Stomach (tissue), 4 donors: Measurements from ENCODE around the gene CAPS.
A peak's percentile ranks its signal among the peaks of the same experiment; 100 is the strongest.

Experiments
- CTCF ChIP-seq, 7 experiments: fragments of 450-650 bp in 4 of 7; fragments of 200-600 bp in 3 of 7; sonication (generic) in 3 of 7; IDR thresholded peaks; one replicate each; pipeline ENCODE4 v1.5.1; 2016 to 2019; ENCODE audit warnings: antibody characterized with exemption in 7 of 7, control low read depth in 2 of 7, mild to moderate bottlenecking in 1 of 7
- EP300 ChIP-seq: sonication (generic); formaldehyde crosslinking; IDR thresholded peaks from one replicate; pipeline ENCODE4 v1.6.1; 2017; ENCODE audit warnings: antibody characterized with exemption
- POLR2A ChIP-seq, 4 donors: fragments of 450-650 bp; IDR thresholded peaks; one replicate each; pipeline ENCODE4 v1.6.1; 2016; ENCODE audit warnings: antibody characterized with exemption in 4 of 4, control low read depth in 2 of 4, mild to moderate bottlenecking in 1 of 4, moderate library complexity in 1 of 4

GRCh38 chr19:5864725-5865486 is 49.1 kb upstream of the CAPS start:
- TF ChIP-seq EP300 (no peak), CTCF (IDR thresholded peaks at IDR 0.05) (peak in 2 of 7 experiments; percentile 7 to 13), POLR2A (IDR thresholded peaks at IDR 0.05) (no peak)
